OCI-M2 (cell line): Measurements from ENCODE around the gene LGR4.
"Not testable (repeated sequence)": the region's sequence is repeated elsewhere in the genome, so short reads cannot be mapped to it uniquely, and the experiment has no call there.

ENCODE experiments used
- DNase-seq: peaks from one replicate; lab custom pipeline; 2025; ENCODE audit not compliant: unreplicated experiment; lab: John Stamatoyannopoulos, UW

Gene LGR4

DNA sequence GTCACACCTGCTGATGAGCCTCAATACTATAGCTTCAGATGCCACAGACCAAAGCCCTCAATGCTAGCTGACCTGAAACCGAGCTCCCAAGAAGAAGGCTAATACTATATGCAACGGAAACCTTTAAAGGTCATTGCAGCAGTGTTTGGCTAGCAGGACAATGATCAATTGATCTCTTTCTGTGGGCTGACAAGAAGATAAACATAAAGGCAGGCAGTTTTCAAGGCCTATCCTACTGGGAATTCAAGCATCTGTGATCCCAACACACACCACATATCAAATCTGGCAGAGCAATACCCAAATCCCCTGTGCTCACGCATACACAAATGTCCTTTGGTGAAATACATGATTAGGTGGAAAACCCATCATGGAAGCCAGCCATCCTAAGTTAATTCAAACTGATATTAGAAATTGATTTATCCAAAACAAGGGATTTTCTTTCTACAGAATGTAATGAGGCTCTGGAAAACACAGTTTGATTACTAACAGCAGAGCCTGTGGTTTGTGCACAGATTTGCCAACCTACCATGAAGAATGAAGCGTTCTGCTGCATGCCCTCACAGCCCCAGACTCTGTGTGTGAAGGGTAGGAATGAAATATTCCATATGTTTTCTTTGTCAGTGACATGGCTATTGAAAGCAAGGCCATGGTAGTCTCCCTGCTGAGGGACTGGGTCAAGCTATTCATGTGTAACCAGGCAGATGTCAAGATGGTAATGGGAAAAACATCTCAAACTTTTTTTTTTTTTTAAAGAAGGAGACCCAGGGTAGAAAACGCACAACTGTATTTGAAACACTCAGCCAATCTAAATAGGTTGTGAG is 12.2 kb downstream of the LGR4 start:
- DNase-seq = no peak

DNA sequence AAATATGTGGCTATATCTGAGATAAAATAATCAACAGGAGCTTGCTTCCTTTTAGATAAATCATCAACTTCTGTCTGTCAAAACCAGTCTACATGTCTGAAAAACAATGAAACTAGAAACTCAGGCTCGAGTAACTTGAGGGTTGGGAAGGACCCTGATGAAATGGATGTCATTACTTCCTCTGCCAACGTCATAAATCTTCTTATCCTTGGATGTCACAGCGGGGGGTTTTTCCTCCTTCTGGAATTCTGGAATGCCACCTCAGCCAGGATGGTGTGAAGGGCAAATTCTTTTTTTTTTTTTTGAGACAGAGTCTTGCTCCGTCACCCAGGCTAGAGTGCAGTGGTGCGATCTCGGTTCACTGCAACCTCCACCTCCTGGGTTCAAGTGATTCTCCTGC is 13.4 kb downstream of the LGR4 start:
- DNase-seq = no peak

DNA sequence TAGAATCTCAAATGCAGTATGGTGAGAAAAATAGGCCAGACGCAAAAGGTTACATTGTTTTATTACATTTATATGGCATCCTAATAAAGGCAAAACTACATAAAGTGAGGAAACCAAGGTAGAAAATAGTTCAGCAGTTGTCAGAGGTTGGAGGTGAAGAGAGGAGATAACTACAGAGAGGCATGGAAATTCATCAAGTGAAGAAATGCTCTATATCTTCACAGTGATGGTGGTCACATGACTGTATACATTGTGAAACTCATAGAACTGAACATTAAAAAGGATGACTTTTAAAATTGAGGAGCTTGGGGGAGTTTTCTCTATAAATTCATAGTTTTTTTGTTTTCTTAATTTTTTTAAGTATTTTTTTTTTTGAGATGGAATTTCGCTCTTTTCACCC is 14.4 kb downstream of the LGR4 start:
- DNase-seq = no peak

DNA sequence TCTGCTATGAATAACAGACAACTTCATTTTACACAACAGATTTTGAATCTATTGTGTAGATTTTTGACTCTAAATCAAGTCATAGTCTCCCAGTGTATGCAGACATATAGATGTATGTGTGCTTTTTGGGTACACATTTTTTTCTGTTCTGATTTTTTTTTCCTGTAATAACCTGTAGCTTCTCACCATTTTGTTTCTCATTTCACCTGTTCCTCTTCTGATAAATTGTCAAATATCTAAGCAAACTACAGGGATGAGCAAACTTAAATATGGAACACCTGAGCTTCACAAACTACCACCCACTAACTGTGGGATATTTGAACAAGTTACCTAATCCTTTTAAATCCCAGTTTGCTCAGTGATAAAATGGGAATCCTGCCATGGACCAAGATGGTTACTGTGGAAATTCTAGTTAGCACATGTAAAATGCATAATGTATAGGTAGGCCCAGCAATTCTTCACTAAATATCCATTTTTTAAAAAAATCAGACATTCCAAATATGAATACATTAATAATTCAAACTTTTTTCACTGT is 15.7 kb downstream of the LGR4 start:
- no peak for DNase-seq

DNA sequence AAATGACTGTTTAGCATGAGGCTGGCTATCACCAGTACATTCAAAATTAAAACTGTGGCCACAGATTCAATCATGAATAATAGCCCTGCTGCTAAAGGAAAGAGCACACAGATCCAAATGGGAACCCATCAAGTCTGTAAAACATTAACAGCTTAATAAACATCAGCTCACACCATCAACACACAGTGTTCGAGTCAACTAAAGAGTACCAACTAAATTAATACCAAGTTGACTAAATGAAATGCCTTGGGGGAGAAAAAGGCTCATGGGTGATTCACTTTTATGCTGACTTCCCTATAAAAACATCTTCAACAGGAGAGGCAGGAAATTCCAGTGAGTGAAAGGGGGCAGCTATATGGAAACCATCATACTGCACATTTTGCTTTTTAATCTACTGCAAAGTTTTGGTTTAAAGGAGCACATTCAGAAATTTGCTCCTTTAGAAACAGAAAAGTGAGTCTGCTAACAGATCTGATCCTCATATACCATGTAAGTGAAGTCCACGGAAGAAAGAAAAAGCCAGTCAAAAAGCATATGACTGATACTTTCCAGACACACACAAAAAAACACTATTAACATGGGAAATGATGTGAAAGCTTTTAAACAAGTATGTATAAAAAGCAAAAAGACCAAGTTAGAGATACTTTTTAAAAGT is 16.3 kb downstream of the LGR4 start:
- DNase-seq = no peak

DNA sequence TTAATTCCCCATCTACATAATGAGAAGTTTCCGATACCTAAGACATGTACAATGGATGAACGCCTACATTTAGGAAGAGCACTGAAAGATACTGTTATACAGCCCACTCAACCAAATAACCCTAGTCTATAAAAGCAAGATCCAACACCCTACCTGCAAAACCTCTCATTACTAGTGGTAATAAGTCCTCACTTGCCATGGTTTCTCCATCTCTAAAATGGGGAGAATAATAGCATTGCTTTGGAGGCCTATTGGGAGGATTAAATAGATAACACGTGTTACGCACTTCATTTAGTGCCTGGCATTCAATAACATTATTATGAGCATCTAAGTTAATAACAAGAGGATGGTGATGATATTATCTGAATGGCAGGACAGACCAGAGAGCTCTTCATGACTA is 16.9 kb downstream of the LGR4 start:
- no peak for DNase-seq

DNA sequence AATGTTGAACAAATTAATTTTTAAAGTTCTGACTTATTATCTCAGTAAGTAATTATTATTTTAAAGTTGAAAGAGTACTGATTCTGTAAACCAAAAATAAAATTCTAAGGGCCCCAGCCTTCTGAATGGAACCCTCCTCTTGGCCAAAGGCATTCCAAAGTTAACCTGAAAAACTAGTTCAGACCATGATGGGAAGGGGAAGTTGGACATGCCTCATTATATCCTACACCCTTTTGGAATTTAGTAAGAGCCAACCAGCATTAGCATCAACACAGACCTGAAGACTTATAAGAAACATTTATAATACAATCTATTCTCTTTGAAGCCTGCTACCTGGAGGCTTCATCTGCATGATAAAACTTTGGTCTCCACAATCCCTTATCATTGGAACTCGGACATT is 18.9 kb downstream of the LGR4 start:
- no peak for DNase-seq

DNA sequence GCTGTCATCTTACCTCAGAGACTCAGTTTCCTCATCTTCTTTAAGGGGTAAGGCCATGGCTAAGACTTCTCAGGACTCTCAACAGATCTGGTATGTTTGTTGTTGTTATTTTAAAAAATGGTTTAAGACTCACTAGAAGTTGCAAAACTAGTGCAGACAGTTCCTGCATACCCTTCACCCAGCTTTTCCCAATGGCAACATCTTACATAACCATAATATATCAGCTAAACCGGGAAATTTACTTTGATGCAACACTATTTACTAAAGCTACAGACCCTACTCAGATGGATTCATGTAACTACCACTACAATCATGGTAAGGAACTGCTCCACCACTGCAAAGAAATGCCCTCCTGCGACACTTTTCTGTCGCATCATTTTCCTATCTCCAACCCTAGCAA is 20.4 kb downstream of the LGR4 start:
- no peak for DNase-seq

DNA sequence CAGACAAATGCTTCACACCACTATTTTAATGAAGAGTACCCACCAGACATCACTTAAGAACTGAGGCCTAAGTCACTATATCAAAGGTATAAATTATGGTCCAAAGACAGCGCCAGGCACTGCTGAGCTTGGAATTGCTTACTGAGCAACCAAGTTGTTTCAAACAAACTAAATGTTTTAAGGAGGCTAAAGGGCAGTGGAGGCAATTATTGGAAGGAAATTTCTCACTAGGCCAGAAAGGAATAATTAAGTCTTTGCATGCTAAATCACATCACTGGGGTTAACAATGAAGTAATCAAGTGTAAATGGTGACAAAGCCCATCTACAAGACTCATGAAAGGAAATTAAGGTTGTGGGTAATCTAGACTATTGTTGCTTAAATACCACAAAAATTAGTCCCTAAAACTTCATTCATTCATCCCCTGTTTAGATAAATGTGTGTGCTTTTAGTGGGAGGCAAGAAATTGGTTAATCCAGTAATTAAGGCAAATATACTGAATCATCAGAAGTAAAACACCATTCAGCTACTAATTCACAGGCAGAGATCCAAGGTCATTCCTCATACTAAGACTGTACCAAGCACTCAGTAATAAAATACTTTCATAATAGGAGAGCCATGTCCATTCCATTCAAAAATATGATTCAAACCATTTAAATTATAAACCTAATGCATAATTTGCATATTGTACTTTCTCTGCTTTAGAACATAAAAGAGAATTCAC is 21.2 kb downstream of the LGR4 start:
- DNase-seq = no peak

DNA sequence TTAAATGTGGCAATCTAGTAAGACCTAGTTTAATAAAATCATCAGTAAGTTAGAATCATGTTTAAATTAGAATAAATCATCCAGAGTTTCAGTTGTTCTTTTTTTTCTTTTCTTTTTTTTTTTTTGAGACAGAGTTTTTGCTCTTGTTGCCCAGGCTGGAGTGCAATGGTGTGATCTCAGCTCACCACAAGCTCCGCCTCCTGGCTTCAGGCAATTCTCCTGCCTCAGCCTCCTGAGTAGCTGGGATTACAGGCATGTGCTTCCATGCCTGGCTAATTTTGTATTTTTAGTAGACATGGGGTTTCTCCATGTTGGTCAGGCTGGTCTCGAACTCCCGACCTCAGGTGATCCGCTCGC is 24.4 kb downstream of the LGR4 start:
- not testable (repeated sequence) for DNase-seq

DNA sequence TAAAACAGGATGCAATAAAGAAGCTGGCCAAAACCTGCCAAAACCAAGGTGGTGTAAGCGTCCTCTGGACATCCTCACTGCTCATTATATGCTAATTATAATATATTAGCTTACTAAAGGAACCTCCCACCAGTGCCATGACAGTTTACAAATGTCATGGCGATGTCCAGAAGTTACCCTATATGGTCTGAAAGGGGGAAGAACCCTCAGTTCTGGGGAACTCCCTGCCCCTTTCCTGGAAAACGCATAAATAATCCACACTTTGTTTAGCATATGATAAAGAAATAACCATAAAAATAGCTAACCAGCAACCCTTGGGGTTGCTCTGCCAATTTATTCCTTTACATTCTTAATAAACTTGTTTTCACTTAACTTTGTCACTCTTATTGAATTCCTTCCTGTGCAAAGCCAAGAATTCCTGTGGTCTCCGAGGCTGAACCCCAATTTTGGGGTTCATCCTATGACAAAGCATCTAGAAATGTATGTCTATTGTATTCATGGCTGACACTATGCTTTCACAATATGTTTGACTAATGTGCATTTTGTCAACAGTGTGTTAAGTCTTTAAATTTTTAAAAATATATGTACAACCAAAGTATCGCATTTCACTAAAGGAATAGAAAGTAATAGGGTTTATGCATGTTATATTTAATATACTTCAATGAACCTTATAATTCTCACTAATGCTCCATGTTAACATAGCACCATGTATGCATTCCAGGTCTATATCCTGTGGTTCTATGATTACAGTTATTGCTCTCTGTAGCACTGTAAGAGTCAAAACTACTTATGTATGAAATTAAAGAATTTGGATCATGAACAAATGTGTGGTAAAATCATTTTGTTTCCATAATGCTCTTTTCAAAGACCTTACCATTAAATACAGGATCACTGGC is 25.1 kb downstream of the LGR4 start:
- no peak for DNase-seq

DNA sequence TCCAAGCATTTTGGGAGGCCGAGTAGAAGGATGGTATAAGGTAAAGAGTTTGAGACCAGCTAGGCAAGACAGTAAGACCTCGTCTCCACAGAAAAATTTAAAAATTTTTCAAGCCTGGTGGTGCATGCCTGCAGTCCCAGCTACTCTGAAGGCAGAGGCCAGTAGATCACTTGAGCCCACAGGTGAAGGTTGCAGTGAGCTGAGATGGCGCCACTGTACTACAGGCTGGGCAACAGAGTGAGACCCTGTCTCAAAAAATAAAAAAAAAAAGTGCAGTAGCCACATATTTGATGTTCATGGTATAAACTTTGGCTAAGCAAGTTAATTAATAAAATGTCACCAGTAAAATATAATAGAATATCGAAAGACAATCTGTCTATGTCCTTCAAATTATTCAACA is 27.0 kb downstream of the LGR4 start:
- DNase-seq = no peak

DNA sequence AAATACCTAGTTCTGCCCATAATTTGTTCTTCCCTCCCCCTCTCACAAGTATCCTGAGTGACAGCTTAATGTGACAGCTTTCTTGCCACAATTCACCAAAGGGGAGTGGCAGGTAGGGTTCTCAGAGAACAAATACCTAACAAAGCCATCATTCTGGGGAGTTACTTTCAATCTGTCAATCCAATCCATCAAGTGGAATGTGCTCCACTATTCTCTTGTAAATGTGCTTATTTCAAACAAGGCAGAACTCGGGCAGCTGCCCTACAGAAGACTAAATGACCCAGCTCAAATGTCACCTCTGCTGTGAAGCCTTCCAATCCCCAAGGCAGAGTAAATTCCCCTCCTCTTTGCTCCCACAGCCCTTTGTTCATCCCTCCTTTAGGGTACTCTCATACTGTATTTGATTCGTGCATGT is 27.8 kb downstream of the LGR4 start:
- DNase-seq = no peak

DNA sequence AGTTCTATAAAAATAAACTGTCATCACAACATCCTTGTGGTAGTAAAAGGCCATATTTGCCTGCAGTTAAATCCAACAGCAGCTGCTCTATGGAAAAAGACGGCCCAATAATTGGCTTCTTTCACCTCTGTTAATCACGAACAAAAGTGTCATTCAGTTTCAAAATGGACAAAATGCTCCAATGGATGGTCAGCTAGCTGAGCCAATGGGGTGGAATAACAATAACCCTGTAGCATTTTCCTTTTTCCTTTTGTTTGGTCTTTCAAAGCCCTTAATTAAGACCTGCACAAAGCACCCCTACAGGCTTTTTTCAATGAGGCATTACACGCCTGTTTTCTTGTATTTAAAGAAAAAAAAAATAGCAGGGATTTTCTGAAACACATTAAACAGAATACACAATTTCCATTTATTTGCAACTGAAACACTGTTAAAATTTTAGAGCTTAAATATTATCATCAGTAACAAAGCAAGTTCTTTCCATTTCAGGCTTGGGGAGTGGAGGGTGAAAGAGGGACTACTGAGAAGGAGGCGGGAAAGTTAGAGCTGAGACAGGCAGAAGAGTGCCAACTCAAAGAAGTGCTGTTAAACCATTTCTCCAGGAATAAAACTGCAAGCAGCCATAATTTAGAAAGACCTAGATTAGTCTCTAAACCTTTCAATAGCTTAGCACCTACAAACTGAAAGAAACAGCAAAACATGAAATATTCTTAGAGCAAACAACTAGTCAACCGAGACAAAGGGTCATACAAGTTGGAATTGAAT is 28.7 kb downstream of the LGR4 start:
- no peak for DNase-seq

DNA sequence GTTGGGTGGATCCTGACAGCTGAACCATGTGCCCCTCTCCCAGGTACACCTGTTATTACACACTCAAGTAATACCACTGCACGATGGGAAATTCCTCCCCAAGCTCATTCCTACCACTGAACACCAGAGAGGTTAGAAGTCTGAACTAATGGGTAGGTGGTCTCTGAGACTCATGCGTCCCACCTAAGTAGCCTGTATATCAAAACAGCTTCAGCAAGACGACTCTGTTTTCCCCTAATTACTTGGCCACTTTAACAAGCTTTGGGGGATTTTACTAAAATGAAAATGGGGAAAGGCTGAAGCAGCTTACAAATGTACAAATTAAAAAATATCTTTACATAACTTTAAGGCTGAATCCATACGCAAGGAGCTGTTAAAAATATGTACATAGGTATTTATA is 29.4 kb downstream of the LGR4 start:
- DNase-seq = no peak

DNA sequence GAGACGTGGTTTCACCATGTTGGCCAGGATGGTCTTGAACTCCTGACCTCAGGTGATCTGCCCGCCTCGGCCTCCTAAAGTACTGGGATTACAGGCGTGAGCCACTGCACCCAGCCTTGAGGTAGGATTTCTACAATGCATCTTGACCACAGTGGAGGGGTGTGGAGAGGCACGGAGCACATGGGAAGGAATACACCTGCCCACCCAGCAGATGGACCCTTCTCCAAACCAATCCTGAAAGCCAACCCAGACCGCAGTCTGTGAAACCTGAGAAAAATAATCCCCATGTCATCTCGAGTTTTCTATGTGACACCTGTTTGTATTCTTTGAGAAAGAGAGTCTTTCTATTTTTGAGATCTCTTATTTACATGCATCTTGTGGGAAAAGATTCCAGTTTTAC is 32.5 kb downstream of the LGR4 start:
- DNase-seq = no peak

DNA sequence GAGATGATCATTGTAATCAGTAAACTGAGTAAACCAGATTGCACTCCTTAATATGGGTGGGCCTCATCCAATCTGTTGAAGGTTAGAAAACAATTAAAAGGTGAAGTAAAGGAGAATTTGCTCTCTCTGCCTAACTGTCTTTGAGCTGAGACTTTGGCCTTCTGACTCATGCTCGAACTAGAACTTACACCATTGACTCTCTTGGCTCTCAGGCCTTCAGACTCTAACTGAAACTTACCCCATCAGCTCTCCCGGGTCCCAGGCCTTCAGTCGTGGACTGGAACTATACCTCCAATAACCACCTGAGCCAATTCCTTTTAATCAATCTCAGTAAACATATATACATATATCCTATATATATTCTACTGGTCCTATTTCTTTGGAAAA is 34.0 kb downstream of the LGR4 start:
- no peak for DNase-seq

DNA sequence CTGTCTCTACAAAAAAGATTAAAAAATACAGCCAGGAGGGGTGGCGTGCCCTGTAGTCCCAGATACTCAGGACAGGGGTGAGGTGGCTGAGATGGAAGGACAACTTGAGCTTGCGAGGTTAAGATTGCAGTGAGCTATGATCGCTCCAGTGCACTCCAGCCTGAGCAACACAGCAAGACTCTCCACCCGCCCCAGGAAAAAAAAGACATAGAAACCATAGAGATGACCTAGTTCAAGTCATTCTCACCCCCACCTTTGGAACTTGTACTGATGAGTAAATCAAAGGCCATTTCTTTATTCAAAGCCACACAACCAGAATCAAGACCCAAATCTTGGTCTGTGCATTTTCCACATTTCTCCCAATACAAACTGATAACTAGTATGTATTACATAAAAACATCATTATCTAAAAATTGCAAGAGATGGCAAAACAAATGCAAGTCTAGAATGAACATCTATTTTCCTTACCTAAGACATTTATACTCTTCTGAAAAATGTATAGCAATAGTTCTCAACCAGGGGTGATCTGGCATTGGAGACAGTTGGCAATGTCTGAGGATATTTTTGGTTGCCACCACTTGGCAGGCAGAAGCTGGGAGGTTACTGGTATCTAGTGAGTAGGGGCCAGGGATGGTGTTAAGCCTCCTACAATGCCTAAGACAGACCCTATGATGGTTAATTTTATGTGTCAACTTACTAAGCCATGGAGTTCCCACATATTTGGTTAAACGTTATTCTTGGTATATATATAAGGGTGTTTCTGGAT is 34.6 kb downstream of the LGR4 start:
- no peak for DNase-seq

DNA sequence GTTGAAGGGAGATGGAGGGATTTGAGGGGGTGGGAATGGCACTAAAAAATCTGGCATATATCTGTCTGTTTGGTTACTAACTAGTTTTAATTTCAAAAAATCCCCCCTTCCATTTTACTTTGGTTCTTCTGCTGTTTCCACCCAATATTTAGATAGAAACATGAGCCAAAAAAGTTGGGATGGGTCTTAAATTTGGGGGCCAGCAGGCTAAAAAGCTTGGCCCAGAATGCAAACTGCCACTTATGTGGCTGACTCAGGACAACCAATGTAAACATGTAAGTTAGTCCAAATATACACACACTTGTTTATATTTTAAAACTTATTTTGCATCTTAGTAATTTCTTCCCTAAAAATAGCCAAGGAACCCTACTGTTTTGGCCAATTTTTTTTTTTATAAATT is 35.7 kb downstream of the LGR4 start:
- DNase-seq = no peak

DNA sequence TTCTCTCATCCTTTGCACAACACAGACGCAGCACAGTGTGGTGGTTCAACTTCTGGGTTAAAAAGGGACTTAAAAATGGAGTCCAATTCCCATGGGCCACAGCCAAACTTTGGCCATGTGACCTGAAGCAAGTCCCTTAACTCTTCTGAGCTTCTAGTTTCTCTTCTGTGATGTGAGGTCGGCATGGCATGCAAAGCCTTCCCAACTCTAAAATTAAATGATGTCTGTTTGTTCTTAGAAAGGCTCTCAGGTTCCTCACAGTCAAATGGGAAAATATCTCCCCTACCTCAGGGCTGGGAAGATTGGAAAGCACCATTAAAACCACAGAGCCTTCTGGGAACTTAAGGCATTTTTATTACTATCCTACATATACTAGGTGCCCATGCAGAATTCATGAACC is 38.8 kb downstream of the LGR4 start:
- no peak for DNase-seq
